GM12878 (cell line): ENCODE measurements around the gene CYP27A1. TPM values are rescaled to one million over a fixed set of nuclear protein-coding genes. Genes with fewer than 3 reads are reported as not detected.

Source experiments
- ATAC-seq: fragments of 200-7000 bp; cut with Tn5 transposase; 3 replicates; pipeline ENCODE4 v1.9.1; 2020; ENCODE audit warnings: mild to moderate bottlenecking, moderate library complexity
- Bru-seq: library from RNA; stranded (reverse); fragments of 400-500 nt; gene quantifications from one replicate; lab custom pipeline; 2021; lab: Mats Ljungman, UMichigan
- BruChase-seq, 2 experiments: library from RNA; stranded (reverse); fragments of 400-500 nt; gene quantifications; one replicate each; lab custom pipeline; 2021; lab: Mats Ljungman, UMichigan
- BruUV-seq: library from RNA; stranded (reverse); fragments of 400-500 nt; replicated peaks from 2 replicates; lab custom pipeline; 2021; lab: Mats Ljungman, UMichigan
- CTCF ChIA-PET: fragments of 300-600 bp; sonication (Branson Sonifier 250); formaldehyde crosslinking; extraction: SDS; loops from one replicate; lab custom pipeline; 2021; ENCODE audit warnings: inconsistent platforms; lab: Yijun Ruan, JAX
- POLR2A ChIA-PET: fragments of 350-600 bp; formaldehyde crosslinking; extraction: SDS; loops from one replicate; lab custom pipeline; 2021; ENCODE audit warnings: inconsistent platforms; lab: Charles Lee
- RAD21 ChIA-PET: fragments of 300-600 bp; sonication (Branson Sonifier 250); formaldehyde crosslinking; loops from one replicate; lab custom pipeline; 2023; ENCODE audit warnings: antibody characterized with exemption; ENCODE audit not compliant: unreplicated experiment; lab: Charles Lee
- SMC1A ChIA-PET: fragments of 300-600 bp; sonication (Branson Sonifier 250); formaldehyde crosslinking; loops from one replicate; lab custom pipeline; 2023; ENCODE audit not compliant: unreplicated experiment, uncharacterized antibody; lab: Charles Lee
- DNase-seq: peaks from one replicate; pipeline ENCODE4 v3.0.0-alpha.2; 2011; ENCODE audit warnings: low read depth, low spot score
- FAIRE-seq: peaks from 3 replicates; lab custom pipeline; 2011; peaks lifted over from hg19 to GRCh38; lab: Jason Lieb, UNC
- H2AFZ ChIP-seq: 2 replicates; pipeline ENCODE4 v1.6.0; 2011; ENCODE audit warnings: low read depth, low read length, control low read depth; ENCODE audit not compliant: control insufficient read depth
- H3K27ac ChIP-seq: 2 replicates; pipeline ENCODE4 v1.5.1; 2011; ENCODE audit warnings: control low read depth; ENCODE audit not compliant: control insufficient read depth, insufficient read depth
- H3K27me3 ChIP-seq, 2 experiments: replicated peaks in 1 of 2; 2 replicates each; pipeline versions ENCODE4 v1.6.0 to v1.6.1; 2011; ENCODE audit warnings: low read length in 1 of 2; ENCODE audit not compliant: control insufficient read depth in 2 of 2, insufficient read depth in 2 of 2
- H3K36me3 ChIP-seq, 2 experiments: 2 replicates each; pipeline ENCODE4 v1.5.1; 2011; ENCODE audit warnings: low read length in 1 of 2; ENCODE audit not compliant: control insufficient read depth in 2 of 2, insufficient read depth in 2 of 2
- H3K4me1 ChIP-seq: 2 replicates; pipeline ENCODE4 v1.6.1; 2011; ENCODE audit warnings: mild to moderate bottlenecking, low read length, moderate library complexity, mixed read lengths; ENCODE audit not compliant: control insufficient read depth, insufficient read depth
- H3K4me2 ChIP-seq: 2 replicates; pipeline ENCODE4 v1.6.0; 2011; ENCODE audit warnings: control low read depth; ENCODE audit not compliant: control insufficient read depth, insufficient read depth
- H3K4me3 ChIP-seq: fragments of 200-600 bp; sonication (generic); 2 replicates; pipeline ENCODE4 v1.5.1; 2016
- H3K79me2 ChIP-seq: 2 replicates; pipeline ENCODE4 v1.6.0; 2011; ENCODE audit warnings: low read length; ENCODE audit not compliant: control insufficient read depth, insufficient read depth
- H3K9ac ChIP-seq: 2 replicates; pipeline ENCODE4 v1.8.0; 2011; ENCODE audit warnings: low read length, control low read depth, mixed read lengths; ENCODE audit not compliant: control insufficient read depth, insufficient read depth
- H3K9me3 ChIP-seq: replicated peaks from 3 replicates; pipeline ENCODE4 v1.5.1; 2011; ENCODE audit warnings: mild to moderate bottlenecking, low read length; ENCODE audit not compliant: control insufficient read depth, insufficient read depth
- H4K20me1 ChIP-seq: 2 replicates; pipeline ENCODE4 v1.6.0; 2011; ENCODE audit not compliant: control insufficient read depth, insufficient read depth
- ETV6 ChIP-seq, 2 experiments: fragments of 450-650 bp in 1 of 2; IDR thresholded peaks in 1 of 2; conservative IDR thresholded peaks in 1 of 2; 2 replicates each; pipeline ENCODE4 v1.6.1; 2014; ENCODE audit warnings: antibody characterized with exemption in 1 of 2, borderline replicate concordance in 1 of 2, low read depth in 1 of 2, mild to moderate bottlenecking in 1 of 2, moderate library complexity in 1 of 2
- SP1 ChIP-seq: IDR thresholded peaks from one replicate; pipeline ENCODE4 v1.6.1; 2011; ENCODE audit warnings: low read depth, low read length
- ZNF24 ChIP-seq: fragments of 450-650 bp; IDR thresholded peaks from 2 replicates; pipeline ENCODE4 v1.6.1; 2017; ENCODE audit warnings: antibody characterized with exemption, mild to moderate bottlenecking
- WGBS: methylation state at CpG from one replicate; pipeline ENCODE4 v1.1.6; 2016; ENCODE audit warnings: low lambda C conversion rate; ENCODE audit not compliant: insufficient replicate concordance, insufficient coverage; ENCODE audit errors: missing lambda C conversion rate; 5-methylcytosine and 5-hydroxymethylcytosine counted together
- in situ Hi-C: fragments of 300-500 bp; cut with MboI; formaldehyde crosslinking; loops from 9 replicates; pipeline ENCODE4 v1.14.3; 2018; ENCODE audit warnings: mixed read lengths
- intact Hi-C: fragments of 100-400 bp; cut with micrococcal nuclease; formaldehyde crosslinking; loops from one replicate; pipeline ENCODE4 v1.14.2; 2022; ENCODE audit not compliant: unreplicated experiment
- long read RNA-seq, 2 experiments: library from polyadenylated mRNA; unstranded; transcript quantifications; one replicate each; pipeline ENCODE4 v2.0.0, GENCODE V29; 2019 to 2020
- polyA minus RNA-seq, 3 experiments: library from RNA; depleted of rRNA, polyadenylated mRNA; stranded (reverse); fragments of >200 nt; gene quantifications; 2 replicates each; pipeline ENCODE4 v1.2.3, GENCODE V29; 2011
- polyA plus RNA-seq, 11 experiments: library from polyadenylated mRNA; depleted of rRNA in 4 of 11; unstranded in 6 of 11; stranded (reverse) in 5 of 11; fragments of >200 nt; fragmentation: Nextera tagmentation in 4 of 11; fragmentation: Illumina TruSeq in 1 of 11; extraction: Ambion mirVana in 4 of 11; extraction: Trizol in 1 of 11; gene quantifications; 1 replicate in 1 of 11; 2 replicates in 10 of 11; pipeline versions ENCODE4 v1.2.1 to v1.2.3, GENCODE V29; 2011 to 2016; ENCODE audit warnings: inconsistent platforms in 2 of 11, missing spikeins in 2 of 11, low read depth in 1 of 11
- total RNA-seq, 4 experiments: library from RNA; depleted of rRNA in 3 of 4; stranded (reverse); fragments of >200 nt in 3 of 4; fragmentation: Illumina TruSeq in 1 of 4; extraction: Trizol in 1 of 4; gene quantifications; 2 replicates each; pipeline versions ENCODE4 v1.2.1 to v1.2.3, GENCODE V29; 2013 to 2021
- TF ChIP-seq, protein P1 (sequence below): IDR thresholded peaks from 2 replicates; pipeline ENCODE4 v1.6.1; 2011; ENCODE audit warnings: borderline replicate concordance, low read depth, mild to moderate bottlenecking, moderate library complexity, low read length; ENCODE audit not compliant: insufficient read depth, poor library complexity, severe bottlenecking
- TF ChIP-seq, protein P2 (sequence below): IDR thresholded peaks from 2 replicates; pipeline ENCODE4 v1.6.1; 2012; ENCODE audit warnings: low read depth, low read length, improper control_type of control experiment
- TF ChIP-seq, protein P3 (sequence below): IDR thresholded peaks from 2 replicates; pipeline ENCODE4 v1.6.1; 2012; ENCODE audit warnings: improper control_type of control experiment, low read depth, low read length; ENCODE audit not compliant: insufficient replicate concordance
- TF ChIP-seq, protein P4 (sequence below): IDR thresholded peaks from 2 replicates; pipeline ENCODE4 v1.6.1; 2011; ENCODE audit warnings: mild to moderate bottlenecking, low read depth, low read length, moderate library complexity; ENCODE audit not compliant: insufficient replicate concordance

CYP27A1 gene
- 0.27 and 0.79 TPM in 2 replicates for total RNA-seq (2013; cell fraction: nucleolus; rRNA removed)
- 0.28 and 0.60 TPM in 2 replicates for total RNA-seq (2014; rRNA removed)
- total RNA-seq (2014; rRNA removed; fragmentation: Illumina TruSeq; extraction: Trizol) = not detected in 2 replicates
- 0.61 and 0.72 TPM in 2 replicates for total RNA-seq (2021)
- not detected for polyA plus RNA-seq (2011; ENCODE audit: low read depth)
- polyA plus RNA-seq (2011; rRNA removed) = 0.11 and 0.19 TPM in 2 replicates
- 0.32 and 0.34 TPM in 2 replicates for polyA plus RNA-seq (2011; cell fraction: cytosol; rRNA removed)
- 0.16 and 0.28 TPM in 2 replicates for polyA plus RNA-seq (2011; cell fraction: nucleus; rRNA removed)
- 0.27 and 0.43 TPM in 2 replicates for polyA plus RNA-seq (2012)
- 0.22 TPM in 1 of 2 replicates, not detected in the other for polyA plus RNA-seq (2014; fragmentation: Illumina TruSeq; extraction: Trizol)
- polyA plus RNA-seq (2014; fragmentation: Nextera tagmentation; extraction: Ambion mirVana) = under 1 TPM in 1 of 2 experiments, not detected in 1; 0.13 TPM
- 0.10 and 0.35 TPM in 2 replicates for polyA plus RNA-seq (2014; rRNA removed)
- polyA plus RNA-seq (2016; fragmentation: Nextera tagmentation; extraction: Ambion mirVana) = under 1 TPM; 0.12 to 0.14 TPM
- polyA minus RNA-seq (2011; rRNA and poly(A)+ RNA removed) = 0.21 TPM in 1 of 2 replicates, not detected in the other
- polyA minus RNA-seq (2011; cell fraction: cytosol; rRNA and poly(A)+ RNA removed) = not detected in 2 replicates
- polyA minus RNA-seq (2011; cell fraction: nucleus; rRNA and poly(A)+ RNA removed) = not detected in 2 replicates
- Bru-seq, nascent RNA = percentile 28 among the genes with signal in this experiment
- BruChase-seq, experiment 1, labeled RNA remaining after a 6-hour chase = percentile 44 among the genes with signal in this experiment
- percentile 38 among the genes with signal in this experiment for BruChase-seq, experiment 2, labeled RNA remaining after a 2-hour chase
- long read RNA-seq, experiment 1, partial matches to known transcripts = 0 of 1 reads
- long read RNA-seq, experiment 1, other reads (novel, unspliced or antisense) = 0 of 1 reads
- long read RNA-seq, experiment 2, partial matches to known transcripts = 0 of 1 reads
- long read RNA-seq, experiment 2, other reads (novel, unspliced or antisense) = 1 of 1 reads

DNA sequence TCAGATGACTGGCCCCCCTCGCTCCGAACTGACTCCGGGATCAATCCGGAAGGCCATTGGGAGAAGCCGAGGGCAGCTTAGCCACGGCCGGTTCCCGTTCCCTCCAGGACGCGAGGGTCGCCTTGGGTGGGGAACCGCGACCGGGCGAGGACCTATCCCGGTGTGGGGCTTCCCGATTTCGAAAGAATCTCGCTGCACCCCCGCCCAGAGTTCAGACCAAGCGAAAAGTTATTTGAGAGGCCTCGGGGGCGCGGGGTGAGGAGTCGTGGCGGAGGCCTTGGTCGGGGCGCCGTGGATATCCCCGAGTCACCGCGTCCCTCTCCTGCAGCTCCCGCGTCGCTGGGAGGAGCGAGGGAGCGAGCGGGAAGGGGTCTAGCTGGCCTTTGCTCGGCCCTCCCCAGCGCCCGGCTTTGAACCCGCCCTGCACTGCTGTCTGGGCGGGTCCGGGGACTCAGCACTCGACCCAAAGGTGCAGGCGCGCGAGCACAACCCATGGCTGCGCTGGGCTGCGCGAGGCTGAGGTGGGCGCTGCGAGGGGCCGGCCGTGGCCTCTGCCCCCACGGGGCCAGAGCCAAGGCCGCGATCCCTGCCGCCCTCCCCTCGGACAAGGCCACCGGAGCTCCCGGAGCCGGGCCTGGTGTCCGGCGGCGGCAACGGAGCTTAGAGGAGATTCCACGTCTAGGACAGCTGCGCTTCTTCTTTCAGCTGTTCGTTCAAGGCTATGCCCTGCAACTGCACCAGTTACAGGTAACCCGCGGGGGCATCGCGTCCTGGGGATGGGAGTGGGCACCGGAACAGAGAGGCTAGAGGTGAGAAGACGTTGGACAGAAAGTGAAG, at the start of gene CYP27A1:
Gene CYP27A1 (plus strand): TSS at position 457 of the 837 bp plus-strand sequence. CDS start 36 bp downstream, at position 493.
- Histone ChIP-seq H3K4me1 (no peaks in the 10 kb centered on the region), H3K27ac (no peak within 1 kb of the TSS), H3K79me2 (no peaks in the 10 kb centered on the region), H3K4me2 (peak within 1 kb of the TSS; percentile 19), H3K4me3 (peak within 1 kb of the TSS; percentile 36; the same call in 1 of the 2 replicates), H3K36me3 (no peaks in the 10 kb centered on the region), H3K9me3 (no peaks in the 10 kb centered on the region; the same call in 2 of the 3 replicates), H2AFZ (no peak within 1 kb of the TSS), H3K9ac (no peak within 1 kb of the TSS; the same call in 1 of the 2 replicates), H4K20me1 (no peaks in the 10 kb centered on the region), H3K27me3 (peaks cover 5 to 8% of the 10 kb centered on the region in 2 experiments; a peak in 3 of 4 replicates)
- in situ Hi-C loops (no loop called here), intact Hi-C loops (no loop called here)
- ATAC-seq = peak; percentile 62
- ChIA-PET POLR2A (no interaction called here), SMC1A (no interaction called here), CTCF (interaction anchor here (0.6 to 0.9 kb wide), 3 partner anchors 66 to 131 kb away, joined by 3 to 4 read pairs (median 3); no protein-coding TSS in a partner anchor), RAD21 (no interaction called here)
- 28% methylated on average over 72 of the region's 76 CpGs for WGBS
- no TSS peak for BruUV-seq
- FAIRE-seq = no peak
- DNase-seq = no peak
- TF ChIP-seq, protein P1, sequence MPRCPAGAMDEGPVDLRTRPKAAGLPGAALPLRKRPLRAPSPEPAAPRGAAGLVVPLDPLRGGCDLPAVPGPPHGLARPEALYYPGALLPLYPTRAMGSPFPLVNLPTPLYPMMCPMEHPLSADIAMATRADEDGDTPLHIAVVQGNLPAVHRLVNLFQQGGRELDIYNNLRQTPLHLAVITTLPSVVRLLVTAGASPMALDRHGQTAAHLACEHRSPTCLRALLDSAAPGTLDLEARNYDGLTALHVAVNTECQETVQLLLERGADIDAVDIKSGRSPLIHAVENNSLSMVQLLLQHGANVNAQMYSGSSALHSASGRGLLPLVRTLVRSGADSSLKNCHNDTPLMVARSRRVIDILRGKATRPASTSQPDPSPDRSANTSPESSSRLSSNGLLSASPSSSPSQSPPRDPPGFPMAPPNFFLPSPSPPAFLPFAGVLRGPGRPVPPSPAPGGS = no peak
- TF ChIP-seq ZNF24 = no peak
- TF ChIP-seq SP1 = no peak
- TF ChIP-seq, protein P2, sequence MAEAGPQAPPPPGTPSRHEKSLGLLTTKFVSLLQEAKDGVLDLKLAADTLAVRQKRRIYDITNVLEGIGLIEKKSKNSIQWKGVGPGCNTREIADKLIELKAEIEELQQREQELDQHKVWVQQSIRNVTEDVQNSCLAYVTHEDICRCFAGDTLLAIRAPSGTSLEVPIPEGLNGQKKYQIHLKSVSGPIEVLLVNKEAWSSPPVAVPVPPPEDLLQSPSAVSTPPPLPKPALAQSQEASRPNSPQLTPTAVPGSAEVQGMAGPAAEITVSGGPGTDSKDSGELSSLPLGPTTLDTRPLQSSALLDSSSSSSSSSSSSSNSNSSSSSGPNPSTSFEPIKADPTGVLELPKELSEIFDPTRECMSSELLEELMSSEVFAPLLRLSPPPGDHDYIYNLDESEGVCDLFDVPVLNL = no peak
- TF ChIP-seq, protein P3, sequence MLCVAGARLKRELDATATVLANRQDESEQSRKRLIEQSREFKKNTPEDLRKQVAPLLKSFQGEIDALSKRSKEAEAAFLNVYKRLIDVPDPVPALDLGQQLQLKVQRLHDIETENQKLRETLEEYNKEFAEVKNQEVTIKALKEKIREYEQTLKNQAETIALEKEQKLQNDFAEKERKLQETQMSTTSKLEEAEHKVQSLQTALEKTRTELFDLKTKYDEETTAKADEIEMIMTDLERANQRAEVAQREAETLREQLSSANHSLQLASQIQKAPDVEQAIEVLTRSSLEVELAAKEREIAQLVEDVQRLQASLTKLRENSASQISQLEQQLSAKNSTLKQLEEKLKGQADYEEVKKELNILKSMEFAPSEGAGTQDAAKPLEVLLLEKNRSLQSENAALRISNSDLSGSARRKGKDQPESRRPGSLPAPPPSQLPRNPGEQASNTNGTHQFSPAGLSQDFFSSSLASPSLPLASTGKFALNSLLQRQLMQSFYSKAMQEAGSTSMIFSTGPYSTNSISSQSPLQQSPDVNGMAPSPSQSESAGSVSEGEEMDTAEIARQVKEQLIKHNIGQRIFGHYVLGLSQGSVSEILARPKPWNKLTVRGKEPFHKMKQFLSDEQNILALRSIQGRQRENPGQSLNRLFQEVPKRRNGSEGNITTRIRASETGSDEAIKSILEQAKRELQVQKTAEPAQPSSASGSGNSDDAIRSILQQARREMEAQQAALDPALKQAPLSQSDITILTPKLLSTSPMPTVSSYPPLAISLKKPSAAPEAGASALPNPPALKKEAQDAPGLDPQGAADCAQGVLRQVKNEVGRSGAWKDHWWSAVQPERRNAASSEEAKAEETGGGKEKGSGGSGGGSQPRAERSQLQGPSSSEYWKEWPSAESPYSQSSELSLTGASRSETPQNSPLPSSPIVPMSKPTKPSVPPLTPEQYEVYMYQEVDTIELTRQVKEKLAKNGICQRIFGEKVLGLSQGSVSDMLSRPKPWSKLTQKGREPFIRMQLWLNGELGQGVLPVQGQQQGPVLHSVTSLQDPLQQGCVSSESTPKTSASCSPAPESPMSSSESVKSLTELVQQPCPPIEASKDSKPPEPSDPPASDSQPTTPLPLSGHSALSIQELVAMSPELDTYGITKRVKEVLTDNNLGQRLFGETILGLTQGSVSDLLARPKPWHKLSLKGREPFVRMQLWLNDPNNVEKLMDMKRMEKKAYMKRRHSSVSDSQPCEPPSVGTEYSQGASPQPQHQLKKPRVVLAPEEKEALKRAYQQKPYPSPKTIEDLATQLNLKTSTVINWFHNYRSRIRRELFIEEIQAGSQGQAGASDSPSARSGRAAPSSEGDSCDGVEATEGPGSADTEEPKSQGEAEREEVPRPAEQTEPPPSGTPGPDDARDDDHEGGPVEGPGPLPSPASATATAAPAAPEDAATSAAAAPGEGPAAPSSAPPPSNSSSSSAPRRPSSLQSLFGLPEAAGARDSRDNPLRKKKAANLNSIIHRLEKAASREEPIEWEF = no peak
- TF ChIP-seq, protein P4, sequence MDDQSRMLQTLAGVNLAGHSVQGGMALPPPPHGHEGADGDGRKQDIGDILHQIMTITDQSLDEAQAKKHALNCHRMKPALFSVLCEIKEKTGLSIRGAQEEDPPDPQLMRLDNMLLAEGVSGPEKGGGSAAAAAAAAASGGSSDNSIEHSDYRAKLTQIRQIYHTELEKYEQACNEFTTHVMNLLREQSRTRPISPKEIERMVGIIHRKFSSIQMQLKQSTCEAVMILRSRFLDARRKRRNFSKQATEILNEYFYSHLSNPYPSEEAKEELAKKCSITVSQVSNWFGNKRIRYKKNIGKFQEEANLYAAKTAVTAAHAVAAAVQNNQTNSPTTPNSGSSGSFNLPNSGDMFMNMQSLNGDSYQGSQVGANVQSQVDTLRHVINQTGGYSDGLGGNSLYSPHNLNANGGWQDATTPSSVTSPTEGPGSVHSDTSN = no peak
- TF ChIP-seq ETV6 (conservative IDR thresholded peaks at IDR 0.05 in 1 of 2, IDR thresholded peaks at IDR 0.05 in 1 of 2; ENCODE audit: borderline replicate concordance in 1 of 2, low read depth in 1 of 2) = no peak
